H9 (cell line): ENCODE results near the gene TOMM40L. TPM values are rescaled to one million over a fixed set of nuclear protein-coding genes. Genes with fewer than 3 reads are reported as not detected.

ENCODE experiments used
- DNase-seq: peaks from one replicate; pipeline ENCODE4 v3.0.0-alpha.2; 2017
- H2AFZ ChIP-seq: one replicate; pipeline ENCODE4 v1.6.1; 2013; ENCODE audit warnings: mild to moderate bottlenecking, low read length, control low read depth, moderate library complexity
- H2AK5ac ChIP-seq: 2 replicates; pipeline ENCODE4 v1.6.1; 2013; ENCODE audit warnings: low read length, control low read depth, mixed read lengths; ENCODE audit not compliant: insufficient read length
- H2BK120ac ChIP-seq: one replicate; pipeline ENCODE4 v1.6.1; 2013; ENCODE audit warnings: low read depth, mild to moderate bottlenecking, low read length, control low read depth, inconsistent platforms; ENCODE audit not compliant: poor library complexity, severe bottlenecking
- H2BK12ac ChIP-seq: 2 replicates; pipeline ENCODE4 v1.6.1; 2013; ENCODE audit warnings: low read length, control low read depth, mixed read lengths, low read depth; ENCODE audit not compliant: insufficient read length
- H2BK15ac ChIP-seq: 2 replicates; pipeline ENCODE4 v1.6.1; 2013; ENCODE audit warnings: low read depth, low read length, control low read depth
- H2BK20ac ChIP-seq: one replicate; pipeline ENCODE4 v1.6.1; 2013; ENCODE audit warnings: low read depth, mild to moderate bottlenecking, low read length, control low read depth, inconsistent platforms; ENCODE audit not compliant: poor library complexity, severe bottlenecking
- H2BK5ac ChIP-seq: 2 replicates; pipeline ENCODE4 v1.6.1; 2013; ENCODE audit warnings: low read length, control low read depth, mixed read lengths; ENCODE audit not compliant: insufficient read length
- H3K14ac ChIP-seq: 2 replicates; pipeline ENCODE4 v1.6.1; 2013; ENCODE audit warnings: low read length, control low read depth; ENCODE audit not compliant: insufficient read depth
- H3K18ac ChIP-seq: 2 replicates; pipeline ENCODE4 v1.6.1; 2013; ENCODE audit warnings: low read depth, mild to moderate bottlenecking, mixed read lengths, low read length, control low read depth; ENCODE audit not compliant: insufficient read length
- H3K23ac ChIP-seq: 2 replicates; pipeline ENCODE4 v1.6.1; 2013; ENCODE audit warnings: low read length, control low read depth, mixed read lengths, low read depth; ENCODE audit not compliant: insufficient read length
- H3K23me2 ChIP-seq: 2 replicates; pipeline ENCODE4 v1.6.1; 2013; ENCODE audit warnings: low read depth, mild to moderate bottlenecking, mixed read lengths, low read length, control low read depth; ENCODE audit not compliant: insufficient read length, poor library complexity, severe bottlenecking
- H3K27ac ChIP-seq: 2 replicates; pipeline ENCODE4 v1.5.1; 2013; ENCODE audit warnings: low read length, control low read depth, mixed read lengths, low read depth; ENCODE audit not compliant: insufficient read length
- H3K27me3 ChIP-seq: 2 replicates; pipeline ENCODE4 v1.6.1; 2013; ENCODE audit warnings: low read length, control low read depth, inconsistent platforms; ENCODE audit not compliant: insufficient read depth
- H3K4ac ChIP-seq: 2 replicates; pipeline ENCODE4 v1.6.1; 2013; ENCODE audit warnings: low read depth, mild to moderate bottlenecking, control low read depth, inconsistent platforms, low read length, moderate library complexity
- H3K4me1 ChIP-seq: 2 replicates; pipeline ENCODE4 v1.6.1; 2013; ENCODE audit warnings: low read length, control low read depth, inconsistent platforms; ENCODE audit not compliant: insufficient read depth
- H3K4me2 ChIP-seq: 2 replicates; pipeline ENCODE4 v1.6.1; 2013; ENCODE audit warnings: low read length, control low read depth, mixed read lengths; ENCODE audit not compliant: insufficient read length, insufficient read depth
- H3K56ac ChIP-seq: 2 replicates; pipeline ENCODE4 v1.6.1; 2013; ENCODE audit warnings: low read depth, mild to moderate bottlenecking, mixed read lengths, low read length, control low read depth; ENCODE audit not compliant: insufficient read length
- H3K79me1 ChIP-seq: 2 replicates; pipeline ENCODE4 v1.6.1; 2013; ENCODE audit warnings: low read depth, mild to moderate bottlenecking, moderate library complexity, low read length, control low read depth, inconsistent platforms; ENCODE audit not compliant: insufficient read depth, poor library complexity, severe bottlenecking
- H3K79me2 ChIP-seq: 2 replicates; pipeline ENCODE4 v1.6.1; 2013; ENCODE audit warnings: low read length, control low read depth, inconsistent platforms; ENCODE audit not compliant: insufficient read depth
- H3K9ac ChIP-seq: 2 replicates; pipeline ENCODE4 v1.6.1; 2013; ENCODE audit warnings: low read length, control low read depth, mixed read lengths; ENCODE audit not compliant: insufficient read length; ENCODE audit errors: extremely low read depth
- H3K9me3 ChIP-seq: one replicate; pipeline ENCODE4 v1.6.1; 2013; ENCODE audit warnings: low read depth, low read length, inconsistent platforms; ENCODE audit not compliant: control insufficient read depth
- H3T11ph ChIP-seq: one replicate; pipeline ENCODE4 v1.6.1; 2013; ENCODE audit warnings: mild to moderate bottlenecking, low read length, control low read depth, inconsistent platforms
- H4K20me1 ChIP-seq: one replicate; pipeline ENCODE4 v1.6.1; 2013; ENCODE audit not compliant: control insufficient read depth, insufficient read length, insufficient read depth
- H4K5ac ChIP-seq: 2 replicates; pipeline ENCODE4 v1.6.1; 2013; ENCODE audit warnings: low read depth, mild to moderate bottlenecking, mixed read lengths, low read length, control low read depth; ENCODE audit not compliant: insufficient read length
- H4K8ac ChIP-seq: replicated peaks from 2 replicates; pipeline ENCODE4 v1.6.1; 2013; ENCODE audit warnings: low read length, control low read depth, mixed read lengths, low read depth; ENCODE audit not compliant: insufficient read length
- H4K91ac ChIP-seq: 2 replicates; pipeline ENCODE4 v1.6.1; 2013; ENCODE audit warnings: low read depth, mild to moderate bottlenecking, moderate library complexity, mixed read lengths, low read length, control low read depth; ENCODE audit not compliant: insufficient read length
- H3K27ac Mint-ChIP-seq, 3 experiments: 2 replicates in 2 of 3; 3 replicates in 1 of 3; pipeline ENCODE4 v1.8.0; 2020 to 2021; ENCODE audit warnings: mixed read lengths in 3 of 3, mild to moderate bottlenecking in 1 of 3, moderate library complexity in 1 of 3
- H3K27me3 Mint-ChIP-seq: 2 replicates; pipeline ENCODE4 v1.8.0; 2021; ENCODE audit warnings: low read depth, mild to moderate bottlenecking, moderate library complexity, mixed read lengths
- H3K36me3 Mint-ChIP-seq, 3 experiments: 2 replicates in 2 of 3; 3 replicates in 1 of 3; pipeline ENCODE4 v1.8.0; 2020 to 2021; ENCODE audit warnings: low read depth in 3 of 3, mixed read lengths in 3 of 3; ENCODE audit not compliant: insufficient read depth in 1 of 3
- H3K4me1 Mint-ChIP-seq, 2 experiments: 2 replicates each; pipeline ENCODE4 v1.8.0; 2020; ENCODE audit warnings: mixed read lengths in 2 of 2
- H3K4me3 Mint-ChIP-seq, 2 experiments: 2 replicates in 1 of 2; 3 replicates in 1 of 2; pipeline ENCODE4 v1.8.0; 2020 to 2021; ENCODE audit warnings: mild to moderate bottlenecking in 2 of 2, mixed read lengths in 2 of 2, moderate library complexity in 1 of 2
- H3K9me3 Mint-ChIP-seq, 2 experiments: 2 replicates in 1 of 2; 3 replicates in 1 of 2; pipeline ENCODE4 v1.8.0; 2020; ENCODE audit warnings: mild to moderate bottlenecking in 2 of 2, mixed read lengths in 2 of 2, moderate library complexity in 1 of 2
- WGBS: extraction: QIAGEN DNeasy Blood & Tissue Kit; methylation state at CpG from one replicate; pipeline ENCODE4 v1.1.7; 2013; ENCODE audit warnings: missing lambda C conversion rate, low lambda C conversion rate, mixed read lengths; ENCODE audit not compliant: insufficient read length; ENCODE audit errors: extremely low coverage; 5-methylcytosine and 5-hydroxymethylcytosine counted together
- total RNA-seq: library from RNA; stranded (reverse); gene quantifications from 2 replicates; pipeline ENCODE4 v1.2.1, GENCODE V29; 2021
- TF ChIP-seq, protein P1 (sequence below): fragments of 200-600 bp; sonication (generic); conservative IDR thresholded peaks from 3 replicates; pipeline ENCODE4 v1.8.0; 2021; ENCODE audit warnings: antibody characterized with exemption, mild to moderate bottlenecking

TOMM40L gene
- total RNA-seq, 1 experiment from 2014 or later = 13.5 TPM

DNA sequence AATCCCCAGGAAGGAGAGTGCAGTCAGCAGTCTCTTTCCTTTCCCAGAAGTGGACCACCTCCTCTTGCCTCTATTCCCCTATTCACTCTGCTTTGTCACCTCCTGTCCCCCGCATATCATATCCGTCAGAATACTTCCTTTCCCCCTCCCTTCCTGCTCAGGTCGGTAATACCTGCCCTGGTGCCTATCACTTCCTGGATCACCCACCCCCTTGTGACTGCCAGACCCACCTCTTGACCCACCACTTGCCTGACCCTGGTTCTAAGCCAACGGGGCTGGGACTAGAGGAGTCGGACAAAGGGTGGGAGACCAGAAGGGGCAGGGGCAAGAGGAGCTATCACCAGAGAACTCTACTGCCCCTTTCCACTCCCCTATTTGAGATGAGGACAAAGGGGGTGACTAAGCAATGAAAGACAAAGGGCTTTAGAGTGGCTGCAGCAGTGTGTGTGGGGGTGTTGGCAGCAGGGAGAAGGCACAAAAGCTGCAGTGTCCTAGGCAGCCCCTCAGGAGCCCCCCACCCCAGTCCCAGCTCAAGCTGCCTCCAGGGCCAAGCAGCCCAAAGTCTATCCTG, 25.4 kb upstream of the TOMM40L start:
- Histone ChIP-seq H2AFZ (no peak overlapping the region), H3K4me1 (peaks cover 24% of the 10 kb centered on the region), H3K79me1 (no peaks in the 10 kb centered on the region), H3K23ac (no peak overlapping the region), H2AK5ac (no peak overlapping the region), H2BK12ac (peak overlapping the region; percentile 59), H3K27ac (peak overlapping the region; percentile 72), H3K14ac (peak overlapping the region; percentile 36), H3K4ac (peak overlapping the region; percentile 2; the same call in 1 of the 2 replicates), H3K9me3 (no peaks in the 10 kb centered on the region), H4K5ac (peak overlapping the region; percentile 45), H2BK20ac (no peak overlapping the region), H2BK5ac (no peak overlapping the region), H3T11ph (no peak overlapping the region), H3K9ac (no peak overlapping the region), H4K8ac (no peak overlapping the region), H3K79me2 (no peaks in the 10 kb centered on the region), H4K91ac (peak overlapping the region; percentile 87), H3K4me2 (peak overlapping the region; percentile 12), H2BK15ac (no peak overlapping the region), H3K27me3 (no peaks in the 10 kb centered on the region; the same call in 1 of the 2 replicates), H3K23me2 (peaks cover 7% of the 10 kb centered on the region), H4K20me1 (no peaks in the 10 kb centered on the region), H2BK120ac (peak overlapping the region; percentile 57), H3K56ac (no peak overlapping the region), H3K18ac (peak overlapping the region; percentile 85)
- peak overlapping the region; percentile 91 to 99 (median 99) for H3K27ac Mint-ChIP-seq
- no peaks in the 10 kb centered on the region; a peak in 1 of 5 replicates for H3K9me3 Mint-ChIP-seq
- H3K4me1 Mint-ChIP-seq = peaks cover 57 to 68% of the 10 kb centered on the region in 2 experiments
- TF ChIP-seq, protein P1, sequence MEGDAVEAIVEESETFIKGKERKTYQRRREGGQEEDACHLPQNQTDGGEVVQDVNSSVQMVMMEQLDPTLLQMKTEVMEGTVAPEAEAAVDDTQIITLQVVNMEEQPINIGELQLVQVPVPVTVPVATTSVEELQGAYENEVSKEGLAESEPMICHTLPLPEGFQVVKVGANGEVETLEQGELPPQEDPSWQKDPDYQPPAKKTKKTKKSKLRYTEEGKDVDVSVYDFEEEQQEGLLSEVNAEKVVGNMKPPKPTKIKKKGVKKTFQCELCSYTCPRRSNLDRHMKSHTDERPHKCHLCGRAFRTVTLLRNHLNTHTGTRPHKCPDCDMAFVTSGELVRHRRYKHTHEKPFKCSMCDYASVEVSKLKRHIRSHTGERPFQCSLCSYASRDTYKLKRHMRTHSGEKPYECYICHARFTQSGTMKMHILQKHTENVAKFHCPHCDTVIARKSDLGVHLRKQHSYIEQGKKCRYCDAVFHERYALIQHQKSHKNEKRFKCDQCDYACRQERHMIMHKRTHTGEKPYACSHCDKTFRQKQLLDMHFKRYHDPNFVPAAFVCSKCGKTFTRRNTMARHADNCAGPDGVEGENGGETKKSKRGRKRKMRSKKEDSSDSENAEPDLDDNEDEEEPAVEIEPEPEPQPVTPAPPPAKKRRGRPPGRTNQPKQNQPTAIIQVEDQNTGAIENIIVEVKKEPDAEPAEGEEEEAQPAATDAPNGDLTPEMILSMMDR = no peak
- H3K4me3 Mint-ChIP-seq = peak overlapping the region; percentile 31 to 91; a peak in 4 of 5 replicates
- DNase-seq = peak; percentile 50
- no CpG with 5 or more reads among the region's 5 CpGs for WGBS
- H3K27me3 Mint-ChIP-seq = no peaks in the 10 kb centered on the region
- peaks cover 12 to 26% (median 18%) of the 10 kb centered on the region in 3 experiments; a peak in 6 of 7 replicates for H3K36me3 Mint-ChIP-seq
